K562 (cell line): ENCODE results near the gene SLC22A12. TPM values are rescaled to one million over a fixed set of nuclear protein-coding genes. Genes with fewer than 3 reads are reported as not detected.

Source experiments
- ATAC-seq: fragments of 200-7000 bp; cut with Tn5 transposase; 3 replicates; pipeline ENCODE4 v1.9.1; 2020; ENCODE audit warnings: moderate library complexity
- BruUV-seq: library from RNA; stranded (reverse); fragments of 400-500 nt; replicated peaks from 2 replicates; lab custom pipeline; 2021; lab: Mats Ljungman, UMichigan
- CTCF ChIA-PET: fragments of 300-600 bp; formaldehyde crosslinking; extraction: SDS; loops from one replicate; lab custom pipeline; 2021; ENCODE audit warnings: low intra/inter-chr PET ratio; lab: Yijun Ruan, JAX
- POLR2A ChIA-PET: fragments of 300-600, 350-650 bp; sonication (Branson Sonifier 250); formaldehyde crosslinking; extraction: SDS; loops from one replicate; lab custom pipeline; 2021; ENCODE audit warnings: antibody characterized with exemption, inconsistent platforms; lab: Yijun Ruan, JAX
- DNase-seq, 4 experiments: peaks; one replicate each; pipeline versions ENCODE4 v3.0.0 to v3.0.0-alpha.2; 2011 to 2018; ENCODE audit warnings: low spot score in 3 of 4, mixed read lengths in 3 of 4; ENCODE audit errors: extremely low read depth in 1 of 4
- FAIRE-seq: peaks from 2 replicates; lab custom pipeline; 2011; peaks lifted over from hg19 to GRCh38; lab: Jason Lieb, UNC
- H2AFZ ChIP-seq: 2 replicates; pipeline ENCODE4 v1.6.0; 2011; ENCODE audit warnings: low read depth, low read length, control low read depth, inconsistent platforms
- H3K27ac ChIP-seq: fragments of 200-600 bp; 3 replicates; pipeline ENCODE4 v1.8.0; 2011; ENCODE audit warnings: low read depth, mild to moderate bottlenecking, control low read depth, inconsistent platforms, low read length, moderate library complexity, mixed read lengths; ENCODE audit errors: extremely low read depth
- H3K27me3 ChIP-seq, 2 experiments: fragments of 300-600 bp in 1 of 2; 2 replicates in 1 of 2; 3 replicates in 1 of 2; pipeline versions ENCODE4 v1.6.0 to v1.8.0; 2011; ENCODE audit warnings: inconsistent platforms in 2 of 2, low read length in 2 of 2, mild to moderate bottlenecking in 1 of 2, mixed read lengths in 1 of 2, moderate library complexity in 1 of 2; ENCODE audit not compliant: control insufficient read depth in 2 of 2, insufficient read depth in 2 of 2
- H3K36me3 ChIP-seq: fragments of 300-600 bp; 3 replicates; pipeline ENCODE4 v1.8.0; 2011; ENCODE audit warnings: mild to moderate bottlenecking, low read length, inconsistent platforms; ENCODE audit not compliant: control insufficient read depth, insufficient read depth
- H3K4me1 ChIP-seq, 2 experiments: fragments of 200-600 bp in 1 of 2; replicated peaks in 1 of 2; 2 replicates in 1 of 2; 3 replicates in 1 of 2; pipeline versions ENCODE4 v1.5.1 to v1.8.0; 2011; ENCODE audit warnings: inconsistent platforms in 2 of 2, low read length in 2 of 2, mild to moderate bottlenecking in 1 of 2, mixed read lengths in 1 of 2, moderate library complexity in 1 of 2; ENCODE audit not compliant: control insufficient read depth in 2 of 2, insufficient read depth in 2 of 2
- H3K4me2 ChIP-seq: 2 replicates; pipeline ENCODE4 v1.6.1; 2011; ENCODE audit warnings: low read length, control low read depth, inconsistent platforms, mixed read lengths; ENCODE audit not compliant: insufficient read depth
- H3K4me3 ChIP-seq: fragments of 200-600 bp; sonication (generic), shearing (Covaris generic); 2 replicates; pipeline ENCODE4 v1.5.1; 2016; ENCODE audit warnings: control low read depth, inconsistent platforms
- H3K79me2 ChIP-seq: fragments of 200-600 bp; 3 replicates; pipeline ENCODE4 v1.8.0; 2011; ENCODE audit warnings: low read length, inconsistent platforms; ENCODE audit not compliant: control insufficient read depth, insufficient read depth
- H3K9ac ChIP-seq, 2 experiments: 2 replicates each; pipeline versions ENCODE4 v1.6.0 to v1.6.1; 2011; ENCODE audit warnings: low read depth in 2 of 2, low read length in 2 of 2, control low read depth in 1 of 2, inconsistent platforms in 1 of 2, mild to moderate bottlenecking in 1 of 2, mixed read lengths in 1 of 2; ENCODE audit not compliant: insufficient read depth in 1 of 2
- H3K9me1 ChIP-seq: one replicate; pipeline ENCODE4 v1.6.0; 2011; ENCODE audit warnings: inconsistent platforms, mild to moderate bottlenecking, low read length, moderate library complexity; ENCODE audit not compliant: control insufficient read depth, insufficient read depth
- H3K9me3 ChIP-seq: replicated peaks from 2 replicates; pipeline ENCODE4 v1.5.1; 2011; ENCODE audit warnings: low read depth, low read length, inconsistent platforms; ENCODE audit not compliant: control insufficient read depth, insufficient read depth
- H4K20me1 ChIP-seq: replicated peaks from 2 replicates; pipeline ENCODE4 v1.6.1; 2011; ENCODE audit warnings: low read length, inconsistent platforms, mixed read lengths; ENCODE audit not compliant: control insufficient read depth, insufficient read depth
- BCL6 ChIP-seq: fragments of 250-450 bp; sonication (Bioruptor Pico); IDR thresholded peaks from 2 replicates; pipeline ENCODE4 v1.4.0; 2020
- JUND ChIP-seq, 2 experiments: IDR thresholded peaks; 2 replicates in 1 of 2; 3 replicates in 1 of 2; pipeline ENCODE4 v1.6.1; 2011; ENCODE audit warnings: borderline replicate concordance in 2 of 2, low read depth in 2 of 2, low read length in 2 of 2, improper control_type of control experiment in 1 of 2, missing biosample characterization in 1 of 2, missing genetic modification characterization in 1 of 2, missing genetic modification reagents in 1 of 2
- LARP7 ChIP-seq: fragments of 450-650 bp; IDR thresholded peaks from 2 replicates; pipeline ENCODE4 v1.6.1; 2016
- MTA3 ChIP-seq: fragments of 450-650 bp; formaldehyde crosslinking; IDR thresholded peaks from 2 replicates; pipeline ENCODE4 v1.6.1; 2017; ENCODE audit warnings: mild to moderate bottlenecking, borderline replicate concordance
- RREB1 ChIP-seq: fragments of 250-450 bp; sonication (Bioruptor Pico); IDR thresholded peaks from 2 replicates; pipeline ENCODE4 v1.4.0; 2020
- SNRNP70 ChIP-seq: fragments of 200-400 bp; formaldehyde crosslinking; optimal IDR thresholded peaks from 2 replicates; pipeline ENCODE3; 2017; ENCODE audit warnings: low read depth, low read length
- TAF7 ChIP-seq: fragments of 450-650 bp; IDR thresholded peaks from 2 replicates; pipeline ENCODE4 v1.6.1; 2016; ENCODE audit warnings: missing genetic modification characterization, missing compliant biosample characterization
- ZNF232 ChIP-seq: sonication (generic); formaldehyde crosslinking; IDR thresholded peaks from 2 replicates; pipeline ENCODE4 v1.8.0; 2022; ENCODE audit warnings: mild to moderate bottlenecking, missing genetic modification reagents
- ZNF407 ChIP-seq: fragments of 450-650 bp; IDR thresholded peaks from 2 replicates; pipeline ENCODE4 v1.6.1; 2016; ENCODE audit warnings: low read depth
- WGBS: fragments of 100-300 bp; shearing (Covaris generic); methylation state at CpG from one replicate; pipeline ENCODE4 v1.1.6; 2016; ENCODE audit warnings: low coverage, mixed read lengths; ENCODE audit not compliant: insufficient coverage; ENCODE audit errors: missing lambda C conversion rate; 5-methylcytosine and 5-hydroxymethylcytosine counted together
- in situ Hi-C: fragments of 300-500 bp; cut with MboI; formaldehyde crosslinking; loops from 4 replicates; pipeline ENCODE4 v1.15.0; 2018; ENCODE audit warnings: inconsistent platforms, mixed read lengths
- intact Hi-C: fragments of 100-400 bp; cut with micrococcal nuclease; formaldehyde crosslinking; loops from 2 replicates; pipeline ENCODE4 v1.14.2; 2022
- polyA plus RNA-seq, 8 experiments: library from polyadenylated mRNA; depleted of rRNA in 4 of 8; stranded (reverse) in 5 of 8; unstranded in 3 of 8; fragments of >200 nt; fragmentation: Nextera tagmentation in 2 of 8; fragmentation: Illumina TruSeq in 1 of 8; extraction: Ambion mirVana in 2 of 8; extraction: Trizol in 1 of 8; gene quantifications; 2 replicates each; pipeline versions ENCODE4 v1.2.1 to v1.2.3, GENCODE V29; 2011 to 2014; ENCODE audit warnings: inconsistent platforms in 1 of 8, missing spikeins in 1 of 8
- total RNA-seq, 7 experiments: library from RNA; depleted of rRNA in 6 of 7; stranded (reverse); fragments of >200 nt in 6 of 7; fragmentation: Illumina TruSeq in 2 of 7; extraction: Trizol in 2 of 7; gene quantifications; 2 replicates each; pipeline versions ENCODE4 v1.2.1 to v1.2.3, GENCODE V29; 2011 to 2021; ENCODE audit warnings: low replicate concordance in 1 of 7

Gene SLC22A12
- total and polyA plus RNA-seq, 9 of the 15 experiments (the other 6 are each of a cell fraction or from before 2014, with no cell fraction given) = not detected

- H3K27me3 ChIP-seq = peaks cover 8 to 66% of the 10 kb centered on the region in 2 experiments; a peak in 4 of 5 replicates
- TF ChIP-seq MTA3 (no peak), RREB1 (CRISPR knock-in tag) (no peak), BCL6 (CRISPR knock-in tag) (no peak), JUND (IDR thresholded peaks at IDR 0.05; ENCODE audit: borderline replicate concordance, low read depth, low read length) (no peak), JUND (tag; IDR thresholded peaks at IDR 0.05; ENCODE audit: borderline replicate concordance, low read depth, low read length) (no peak), SNRNP70 (no peak), TAF7 (tag) (no peak), ZNF407 (no peak), ZNF232 (CRISPR knock-in tag) (no peak), LARP7 (no peak)
Measured at GRCh38 chr11:64639885-64640284, 48.9 kb downstream of the SLC22A12 start.

More at GRCh38 chr11:64639885-64640284, 48.9 kb downstream of the SLC22A12 start:
- Histone ChIP-seq H3K4me3 (no peak overlapping the region), H3K4me1 (peaks cover 0 to 21% of the 10 kb centered on the region in 2 experiments; a peak in 2 of 5 replicates), H4K20me1 (0 out of 2 replicates have a peak, but pooled peaks cover 4% of the 10 kb centered on the region), H3K9me1 (no peaks in the 10 kb centered on the region), H3K36me3 (no peaks in the 10 kb centered on the region), H3K9ac (no peak overlapping the region), H3K27ac (no peak overlapping the region), H2AFZ (no peak overlapping the region), H3K9me3 (no peaks in the 10 kb centered on the region), H3K79me2 (no peaks in the 10 kb centered on the region), H3K4me2 (no peak overlapping the region)
- WGBS = 0% methylated on average over 1 of the region's 4 CpGs
- DNase-seq (no peak), ATAC-seq (no peak), FAIRE-seq (no peak)
- no TSS peak for BruUV-seq
- ChIA-PET CTCF (no interaction called here), POLR2A (interaction anchor here (0.9 to 1.6 kb wide), 3 partner anchors 9 to 13 kb away, joined by 3 to 4 read pairs (median 3); no protein-coding TSS in a partner anchor)
- intact Hi-C loops = no loop called here
- in situ Hi-C loops = no loop called here
